ENCODE results near the gene NUP98. TPM values are rescaled to one million over a fixed set of nuclear protein-coding genes. Genes with fewer than 3 reads are reported as not detected.

NUP98 gene
- total and polyA plus RNA-seq, 9 donors = 38.5 to 126 (median 77.6) TPM

- no peaks in the 10 kb centered on the region for H3K36me3 ChIP-seq
- H3K4me3 ChIP-seq = no peak overlapping the region
- intact Hi-C loops (cut with DNase I) = no loop called here
- no peaks in the 10 kb centered on the region for H3K4me1 ChIP-seq (ENCODE audit: insufficient read depth)
- 74 to 95% (median 91%) methylated on average over 6 of the region's 6 CpGs for WGBS, 3 donors
- TF ChIP-seq CTCF (IDR thresholded peaks at IDR 0.05) (no peak), POLR2A (IDR thresholded peaks at IDR 0.05) (no peak), EP300 (IDR thresholded peaks at IDR 0.05) (no peak)
- H3K27ac ChIP-seq = no peak overlapping the region
- H3K9me3 ChIP-seq = no peaks in the 10 kb centered on the region
- no peaks in the 10 kb centered on the region for H3K27me3 ChIP-seq
- DNase-seq = no peak
Measured at GRCh38 chr11:3665336-3666022, 131.9 kb downstream of the NUP98 start.

- intact Hi-C loops (cut with DNase I) = no loop called here
- Histone ChIP-seq H3K27me3 (no peaks in the 10 kb centered on the region), H3K36me3 (no peaks in the 10 kb centered on the region), H3K9me3 (no peaks in the 10 kb centered on the region), H3K27ac (no peak overlapping the region), H3K4me3 (no peak overlapping the region), H3K4me1 (ENCODE audit: insufficient read depth) (no peaks in the 10 kb centered on the region)
- TF ChIP-seq CTCF (IDR thresholded peaks at IDR 0.05) (no peak), POLR2A (IDR thresholded peaks at IDR 0.05) (no peak)
- no peak for DNase-seq
- WGBS, 3 donors = 72 to 77% (median 74%) methylated on average over 10 of the region's 10 CpGs
Measured at GRCh38 chr11:3664032-3664630, 133.2 kb downstream of the NUP98 start.

- no peak for TF ChIP-seq EP300 (IDR thresholded peaks at IDR 0.05)
- TF ChIP-seq CTCF (IDR thresholded peaks at IDR 0.05) = no peak
- TF ChIP-seq POLR2A (IDR thresholded peaks at IDR 0.05) = no peak
Measured at GRCh38 chr11:3662856-3663255, 134.5 kb downstream of the NUP98 start.

GRCh38 chr11:3660960-3661359 lies 136.4 kb downstream of the NUP98 start:
- H3K9me3 ChIP-seq = no peaks in the 10 kb centered on the region
- no peak overlapping the region for H3K4me3 ChIP-seq
- H3K4me1 ChIP-seq (ENCODE audit: insufficient read depth) = no peaks in the 10 kb centered on the region
- no peaks in the 10 kb centered on the region for H3K36me3 ChIP-seq
- intact Hi-C loops (cut with DNase I) = no loop called here
- no peak for DNase-seq
- no peak for TF ChIP-seq POLR2A (IDR thresholded peaks at IDR 0.05)
- 81 to 96% (median 90%) methylated on average over 2 of the region's 2 CpGs for WGBS, 3 donors
- no peak overlapping the region for H3K27ac ChIP-seq
- no peaks in the 10 kb centered on the region for H3K27me3 ChIP-seq

More at GRCh38 chr11:3662856-3663255, 134.5 kb downstream of the NUP98 start:
- H3K4me3 ChIP-seq = no peak overlapping the region
- no peaks in the 10 kb centered on the region for H3K4me1 ChIP-seq (ENCODE audit: insufficient read depth)
- no peak for DNase-seq
- H3K9me3 ChIP-seq = no peaks in the 10 kb centered on the region
- H3K27ac ChIP-seq = no peak overlapping the region
- no peaks in the 10 kb centered on the region for H3K27me3 ChIP-seq
- H3K36me3 ChIP-seq = no peaks in the 10 kb centered on the region
- intact Hi-C loops (cut with DNase I) = no loop called here

Data from ovary (tissue), 9 donors.